Lung (tissue), 12 donors: Measurements from ENCODE around the gene GPR161. TPM values are rescaled to one million over a fixed set of nuclear protein-coding genes. Genes with fewer than 3 reads are reported as not detected.
A peak's percentile ranks its signal among the peaks of the same experiment; 100 is the strongest.

Experiments
- ATAC-seq: fragments of 200-7000 bp; cut with Tn5 transposase; one replicate; pipeline ENCODE4 v1.9.1; 2020; ENCODE audit warnings: moderate number of reproducible peaks; ENCODE audit not compliant: insufficient read depth, low FRiP score
- DNase-seq, 3 donors: peaks; one replicate each; pipeline ENCODE4 v3.0.0-alpha.2; 2013 to 2017
- H3K27ac ChIP-seq, 2 donors: one replicate each; pipeline ENCODE4 v1.5.1; 2013; ENCODE audit warnings: mild to moderate bottlenecking in 2 of 2, moderate library complexity in 2 of 2, control low read depth in 1 of 2, inconsistent platforms in 1 of 2, low read depth in 1 of 2, low read length in 1 of 2
- H3K27me3 ChIP-seq, 3 donors: one replicate each; pipeline ENCODE4 v1.5.1; 2013; ENCODE audit warnings: low read length in 2 of 3; ENCODE audit not compliant: control insufficient read depth in 3 of 3, insufficient read depth in 3 of 3
- H3K36me3 ChIP-seq, 4 donors: one replicate each; pipeline ENCODE4 v1.5.1; 2013; ENCODE audit warnings: low read length in 4 of 4, mild to moderate bottlenecking in 1 of 4, moderate library complexity in 1 of 4; ENCODE audit not compliant: control insufficient read depth in 4 of 4, insufficient read depth in 4 of 4
- H3K4me1 ChIP-seq, 5 donors: one replicate each; pipeline ENCODE4 v1.5.1; 2013; ENCODE audit warnings: low read length in 5 of 5, mild to moderate bottlenecking in 2 of 5, moderate library complexity in 1 of 5; ENCODE audit not compliant: control insufficient read depth in 5 of 5, insufficient read depth in 5 of 5
- H3K4me3 ChIP-seq: one replicate; pipeline ENCODE4 v1.5.1; 2013; ENCODE audit warnings: mild to moderate bottlenecking, control low read depth, moderate library complexity
- H3K9ac ChIP-seq, 2 donors: one replicate each; pipeline ENCODE4 v1.5.1; 2013; ENCODE audit warnings: low read length in 2 of 2, control low read depth in 1 of 2; ENCODE audit not compliant: insufficient read depth in 1 of 2
- H3K9me3 ChIP-seq, 4 donors: one replicate each; pipeline ENCODE4 v1.5.1; 2013; ENCODE audit warnings: low read length in 3 of 4, mild to moderate bottlenecking in 1 of 4, moderate library complexity in 1 of 4; ENCODE audit not compliant: control insufficient read depth in 4 of 4, insufficient read depth in 3 of 4
- CTCF ChIP-seq: IDR thresholded peaks from 2 replicates; pipeline ENCODE4 v1.5.1; 2012; ENCODE audit warnings: mild to moderate bottlenecking; ENCODE audit errors: control extremely low read depth, extremely low read depth
- WGBS, 2 donors: extraction: QIAGEN DNeasy Blood & Tissue Kit; methylation state at CpG; one replicate each; pipeline ENCODE4 v1.1.7; 2013; 5-methylcytosine and 5-hydroxymethylcytosine counted together
- polyA plus RNA-seq, 2 donors: library from polyadenylated mRNA; stranded (reverse); fragments of 200-250 nt; gene quantifications; one replicate each; pipeline ENCODE4 v1.2.1, GENCODE V29; 2013
- total RNA-seq, 2 donors: library from RNA; depleted of rRNA in 1 of 2; stranded (reverse); fragments of >200 nt in 1 of 2; gene quantifications; one replicate each; pipeline ENCODE4 v1.2.1, GENCODE V29; 2014 to 2021
- donor health status: control.
- donor health status: control.
- donor health status: Bipolar disorder and iron deficiency.
- donor health status: healthy.
- donor health status: DM: yes; HTN: yes; CAD: no.

The GPR161 gene
- total and polyA plus RNA-seq, 4 donors, result 2.8 to 15.0 (median 5.7) TPM

- no peak for DNase-seq
- Histone ChIP-seq H3K27ac (no peak overlapping the region), H3K9me3 (no peaks in the 10 kb centered on the region), H3K27me3 (no peaks in the 10 kb centered on the region), H3K36me3 (peaks cover 0 to 24% (median 6%) of the 10 kb centered on the region in 4 donors), H3K9ac (no peak overlapping the region), H3K4me3 (no peak overlapping the region), H3K4me1 (peaks cover 0 to 17% (median 0%) of the 10 kb centered on the region in 5 donors)
- ATAC-seq, result no peak
- WGBS, 2 donors, result 87 to 93% methylated on average over 10 of the region's 10 CpGs
- no peak for TF ChIP-seq CTCF
Measured at GRCh38 chr1:168087696-168088095, 49.0 kb downstream of the GPR161 start.

GRCh38 chr1:168086438-168086837 lies 50.3 kb downstream of the GPR161 start:
- ATAC-seq (no peak), DNase-seq (no peak)
- H3K27ac ChIP-seq, result no peak overlapping the region
- H3K36me3 ChIP-seq, result peaks cover 0 to 24% (median 6%) of the 10 kb centered on the region in 4 donors
- no peak overlapping the region for H3K4me3 ChIP-seq
- H3K9ac ChIP-seq, result no peak overlapping the region
- H3K9me3 ChIP-seq, result no peaks in the 10 kb centered on the region
- no peaks in the 10 kb centered on the region for H3K27me3 ChIP-seq
- peaks cover 0 to 17% (median 0%) of the 10 kb centered on the region in 5 donors for H3K4me1 ChIP-seq
- TF ChIP-seq CTCF, result no peak
- WGBS, 2 donors, result 82 to 84% methylated on average over 2 of the region's 2 CpGs

- Histone ChIP-seq H3K4me3 (no peak overlapping the region), H3K27ac (peak overlapping the region in 1 of 2 donors; percentile 10), H3K9me3 (no peaks in the 10 kb centered on the region), H3K27me3 (no peaks in the 10 kb centered on the region), H3K9ac (no peak overlapping the region), H3K4me1 (peaks cover 0 to 17% (median 0%) of the 10 kb centered on the region in 5 donors), H3K36me3 (peaks cover 0 to 24% (median 6%) of the 10 kb centered on the region in 4 donors)
- no peak for TF ChIP-seq CTCF
- 80 to 85% methylated on average over 16 of the region's 16 CpGs for WGBS, 2 donors
- DNase-seq, result peak in 2 of 3 donors; percentile 66 to 87
- ATAC-seq, result no peak
Measured at GRCh38 chr1:168085401-168085872, 51.3 kb downstream of the GPR161 start.
